NCI-H2171 (cell line): Measurements from ENCODE around the gene EFCAB5.
A peak's percentile ranks its signal among the peaks of the same experiment; 100 is the strongest.
"Not testable (repeated sequence)": the region's sequence is repeated elsewhere in the genome, so short reads cannot be mapped to it uniquely, and the experiment has no call there.

Experiments used
- DNase-seq: peaks from one replicate; lab custom pipeline; 2025; lab: John Stamatoyannopoulos, UW

Gene EFCAB5

DNA sequence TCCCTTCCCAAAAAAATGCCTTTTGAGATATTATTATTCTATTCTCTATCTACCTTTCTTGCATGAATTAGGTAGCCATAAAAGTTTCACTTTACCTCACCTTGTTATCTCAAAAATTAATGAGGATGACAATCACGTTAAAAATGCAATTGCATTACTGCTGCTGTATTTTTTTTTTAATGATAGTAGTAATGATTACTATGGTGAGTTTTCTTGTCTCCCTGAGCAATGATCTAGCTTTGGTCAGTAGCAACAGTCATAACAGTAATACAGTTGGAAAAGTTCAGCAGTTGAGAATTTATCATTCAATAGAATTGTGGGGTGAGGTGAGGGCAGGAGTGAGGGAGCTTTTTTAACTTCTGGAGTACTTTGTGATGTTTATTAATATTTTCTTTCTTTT lies at the start of gene EFCAB5:
Gene EFCAB5 (plus strand): TSS at position 301 of the 400 bp plus-strand sequence. CDS start 163 bp downstream, outside the sequence.
- no peak for DNase-seq

- no peak for DNase-seq
Measured at GRCh38 chr17:29892201-29892600, 49.2 kb upstream of the EFCAB5 start.

DNA sequence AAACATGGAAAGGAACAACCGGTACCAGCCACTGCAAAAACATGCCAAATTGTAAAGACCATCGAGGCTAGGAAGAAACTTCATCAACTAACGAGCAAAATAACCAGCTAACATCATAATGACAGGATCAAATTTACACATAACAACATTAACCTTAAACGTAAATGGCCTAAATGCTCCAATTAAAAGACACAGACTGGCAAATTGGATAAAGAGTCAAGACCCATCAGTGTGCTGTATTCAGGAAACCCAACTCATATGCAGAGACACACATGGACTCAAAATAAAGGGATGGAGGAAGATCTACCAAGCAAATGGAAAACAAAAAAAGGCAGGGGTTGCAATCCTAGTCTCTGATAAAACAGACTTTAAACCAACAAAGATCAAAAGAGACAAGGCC lies 44.3 kb upstream of the EFCAB5 start:
- not testable (repeated sequence) for DNase-seq

DNA sequence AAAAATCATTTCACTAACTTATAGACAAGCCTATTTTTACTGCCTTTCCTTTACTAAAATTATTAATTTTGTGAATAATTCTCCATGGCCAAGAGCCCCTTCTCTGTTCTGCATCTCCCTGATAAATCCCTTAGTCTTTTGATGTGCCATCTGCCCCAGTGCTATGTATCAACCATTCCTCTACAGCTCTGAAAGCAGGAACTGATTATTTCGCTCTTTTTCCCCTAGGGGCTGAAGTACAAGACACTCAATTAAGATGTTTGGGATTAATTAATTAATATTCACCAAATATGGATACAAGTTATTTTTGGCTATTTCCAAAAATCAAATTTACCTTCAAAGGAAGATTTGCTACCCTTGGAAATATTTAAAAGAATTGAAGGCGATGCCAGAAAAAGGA lies 38.0 kb upstream of the EFCAB5 start:
- no peak for DNase-seq

DNA sequence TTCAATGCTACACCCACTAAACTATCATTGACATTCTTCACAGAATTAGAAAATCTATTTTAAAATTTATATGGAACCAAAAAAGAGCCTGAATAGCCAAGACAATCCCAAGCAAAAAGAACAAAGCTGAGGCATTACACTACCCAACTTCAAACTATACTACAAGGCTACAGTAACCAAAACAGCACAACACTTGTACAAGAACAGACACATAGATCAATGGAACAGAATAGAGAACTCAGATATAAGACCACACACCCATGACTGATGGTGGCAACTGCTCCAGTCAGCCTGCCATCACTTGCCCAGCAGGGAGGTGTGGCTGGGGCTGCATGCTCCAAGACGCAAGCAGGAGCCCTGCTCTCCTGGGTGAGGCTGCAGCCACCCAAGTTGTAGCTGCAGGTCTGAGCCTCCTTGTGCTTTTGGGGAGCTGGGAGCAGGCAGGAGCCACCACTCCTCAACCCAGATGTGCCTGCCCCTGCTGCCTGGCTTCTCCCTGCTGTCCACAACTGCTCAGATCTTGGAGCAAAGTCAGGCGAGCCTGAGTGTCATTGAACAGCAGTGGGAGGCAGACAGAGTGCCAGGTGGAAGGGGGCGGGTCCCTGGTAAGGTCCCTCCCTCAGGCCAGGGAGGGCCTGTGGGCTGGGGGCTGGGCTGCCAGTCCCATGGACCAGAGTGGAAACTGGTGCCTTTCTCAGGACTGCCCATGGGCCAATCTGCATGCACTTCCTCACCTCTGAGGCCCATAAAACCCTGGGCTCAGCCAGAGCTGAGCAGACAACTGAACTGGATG lies 36.2 kb upstream of the EFCAB5 start:
- DNase-seq = no peak

- DNase-seq = no peak
Measured at GRCh38 chr17:29905879-29906167, 35.6 kb upstream of the EFCAB5 start.

- DNase-seq = no peak
Measured at GRCh38 chr17:29906969-29907368, 34.5 kb upstream of the EFCAB5 start.

GRCh38 chr17:29909236-29910003 lies 32.0 kb upstream of the EFCAB5 start:
- no peak for DNase-seq

GRCh38 chr17:29911641-29912177 lies 29.7 kb upstream of the EFCAB5 start:
- no peak for DNase-seq

- no peak for DNase-seq
Measured at GRCh38 chr17:29914819-29915537, 26.5 kb upstream of the EFCAB5 start.

- DNase-seq = no peak
Measured at GRCh38 chr17:29918016-29918415, 23.4 kb upstream of the EFCAB5 start.

GRCh38 chr17:29918922-29919856 lies 22.2 kb upstream of the EFCAB5 start:
- DNase-seq = no peak

DNA sequence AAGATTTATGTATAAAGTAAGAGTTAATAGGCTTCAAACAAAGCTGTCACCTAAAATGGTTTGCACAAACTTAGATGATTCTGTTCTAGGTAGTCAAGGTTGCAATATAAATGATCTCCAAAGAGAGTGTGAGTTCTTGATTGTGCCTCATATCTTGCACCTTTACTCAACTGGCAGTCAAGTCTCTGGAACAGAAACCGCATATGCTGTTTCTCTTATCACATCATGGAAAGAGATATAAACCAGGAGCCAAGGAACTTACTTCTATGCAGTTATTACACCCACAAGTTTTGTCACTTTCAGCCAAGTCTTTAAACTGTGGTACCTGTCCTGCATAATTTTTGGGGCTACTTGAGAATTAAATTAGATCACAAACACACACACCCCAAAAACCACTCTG lies 16.6 kb upstream of the EFCAB5 start:
- DNase-seq = no peak

DNA sequence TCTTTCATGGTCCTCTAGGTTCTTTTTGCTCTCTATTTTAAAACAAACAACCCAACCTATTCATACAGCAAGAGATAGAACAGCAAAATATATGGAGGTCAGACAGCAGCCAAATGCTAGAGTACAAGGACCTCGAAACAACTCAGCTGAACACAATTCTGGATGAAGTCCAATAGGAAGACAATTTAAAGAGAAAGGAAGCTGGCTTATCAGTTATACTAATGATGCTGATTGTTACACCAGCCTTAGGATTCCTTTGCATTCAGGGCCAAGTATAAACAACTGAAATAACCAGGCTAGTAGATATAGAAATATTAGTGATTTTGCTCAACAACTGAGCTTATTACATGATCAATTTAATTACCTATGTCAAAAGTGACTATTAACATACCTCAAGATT lies 13.9 kb upstream of the EFCAB5 start:
- DNase-seq = no peak

GRCh38 chr17:29929006-29929532 lies 12.4 kb upstream of the EFCAB5 start:
- peak; percentile 40 for DNase-seq

DNA sequence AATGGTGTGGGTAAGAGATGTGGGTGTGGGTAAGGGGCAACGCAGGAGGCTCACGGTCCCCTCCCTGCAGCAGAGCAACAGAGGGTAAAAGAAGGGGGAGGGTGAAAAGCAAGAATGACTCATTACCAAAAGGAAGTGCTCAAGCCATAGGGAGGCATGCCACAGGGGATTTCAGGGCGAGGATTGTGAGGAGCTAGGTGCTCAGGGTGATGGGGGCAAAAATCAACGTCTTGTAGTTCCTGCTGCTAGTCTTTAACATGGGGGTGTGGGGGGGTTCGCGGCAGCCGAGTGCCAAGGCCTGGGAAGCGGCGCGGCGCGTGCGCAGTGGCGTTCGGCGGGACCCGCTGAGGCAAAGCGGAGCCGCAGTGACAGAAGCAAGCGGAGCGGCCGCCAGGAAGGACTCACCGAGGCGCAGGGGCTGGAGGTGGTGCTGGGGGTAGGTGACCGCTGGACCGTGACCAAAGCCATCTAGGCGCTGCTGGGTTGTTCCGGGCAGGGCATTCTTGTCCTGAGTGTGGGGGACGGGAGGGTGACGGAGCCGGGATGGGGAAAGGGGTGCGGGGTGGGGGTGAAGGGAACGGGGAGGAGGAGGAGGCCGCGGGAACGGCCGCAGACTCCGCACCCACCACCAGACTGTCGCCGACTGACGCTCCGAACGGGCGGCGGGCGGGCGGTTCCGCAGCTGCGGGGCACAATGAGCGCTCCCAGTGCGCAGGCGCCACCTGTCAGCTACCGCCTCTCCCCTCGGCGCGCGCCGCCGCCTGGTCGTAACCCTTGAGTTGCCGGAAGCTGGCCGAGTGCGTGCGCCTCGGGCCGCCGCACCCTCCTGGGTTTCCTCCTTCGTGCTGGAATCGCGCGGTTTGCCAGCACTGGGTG lies 11.7 kb upstream of the EFCAB5 start, which contains the start of gene SSH2:
Gene SSH2 (minus strand): TSS at position 696 of the 876 bp plus-strand sequence. CDS start 228 bp downstream, at position 468.
- peak; percentile 94 for DNase-seq

DNA sequence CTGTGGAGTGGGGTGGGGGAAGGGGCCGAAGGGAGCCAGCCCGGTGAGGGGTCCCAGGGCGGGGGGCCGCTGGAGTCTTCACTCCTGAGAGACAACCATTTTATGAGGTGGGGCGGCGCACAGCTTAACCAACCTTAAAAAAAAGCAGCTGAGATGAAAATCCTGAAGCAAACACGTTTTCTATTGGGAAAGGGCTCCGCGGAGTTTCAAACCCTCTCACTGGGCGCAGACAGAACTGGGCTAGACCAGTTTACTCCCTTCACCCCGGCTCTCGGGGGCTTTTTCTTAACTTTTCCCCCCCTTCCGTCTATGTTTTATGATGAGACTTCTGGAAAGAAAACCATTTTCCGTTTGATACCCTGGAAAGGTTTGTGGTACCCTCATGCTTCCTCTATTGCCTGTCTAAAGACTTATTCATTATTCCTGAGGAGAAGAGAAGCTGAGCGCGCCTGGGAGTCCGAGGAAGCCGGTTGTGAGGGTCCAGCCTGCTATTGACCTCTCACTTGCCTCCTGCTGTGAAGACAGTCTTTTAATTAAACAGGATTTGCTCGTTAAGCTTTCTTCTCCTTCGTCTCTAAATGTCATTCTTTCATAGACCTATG lies 10.9 kb upstream of the EFCAB5 start:
- no peak for DNase-seq

DNA sequence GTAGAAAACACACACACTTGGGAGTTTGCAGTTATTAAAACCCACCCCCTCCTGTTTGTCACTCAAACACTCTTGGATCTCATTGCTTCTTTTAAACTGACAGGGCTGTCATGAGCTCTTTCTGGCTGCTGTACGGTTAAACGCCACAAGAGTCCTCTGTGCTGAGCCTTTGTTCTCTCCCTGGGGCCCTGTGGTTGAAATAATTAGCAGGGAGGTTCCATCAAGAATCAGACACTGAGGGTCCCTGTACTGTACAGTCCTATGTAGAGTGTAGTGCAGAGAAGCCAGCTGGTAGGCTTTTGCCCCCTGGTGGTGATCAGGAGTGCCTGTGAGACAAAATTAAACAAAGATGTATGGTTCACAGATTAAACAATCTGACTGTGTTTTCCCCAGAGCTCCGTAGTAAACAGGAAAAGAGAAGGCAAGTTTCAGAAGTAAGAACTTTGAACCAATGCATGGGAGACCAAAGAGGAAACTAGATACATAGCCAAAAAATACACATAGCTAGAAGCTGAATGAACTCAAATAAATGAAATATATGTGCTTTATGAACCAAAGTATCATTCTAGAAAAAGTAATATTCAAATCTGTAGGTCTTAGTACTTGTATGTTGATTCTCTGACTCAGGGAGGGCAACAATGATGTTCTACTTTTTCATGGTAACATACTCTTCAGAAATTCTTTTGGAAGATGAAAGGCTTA lies 10.1 kb upstream of the EFCAB5 start:
- peak; percentile 92 for DNase-seq

DNA sequence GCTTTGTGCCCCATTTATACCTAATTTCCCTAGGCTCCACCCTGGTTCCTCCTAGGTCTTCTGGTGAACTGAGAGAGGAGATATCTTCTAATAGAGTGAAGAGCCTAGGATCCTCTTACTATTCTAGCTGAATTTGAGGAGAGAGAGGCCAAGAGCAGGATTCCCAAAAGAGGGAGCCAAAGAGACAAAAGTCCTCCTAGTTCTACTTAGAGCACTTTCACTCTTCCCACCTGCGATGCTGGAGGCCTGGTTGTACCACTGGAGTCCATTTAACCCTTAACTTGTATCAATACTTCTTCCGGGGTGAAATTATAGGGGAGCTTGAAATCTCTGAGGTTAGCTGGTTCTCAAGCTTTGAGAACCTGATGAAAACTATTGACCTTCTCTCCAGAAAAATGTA lies 8.1 kb upstream of the EFCAB5 start:
- no peak for DNase-seq
